ENCODE results near the gene TRAF3. TPM values are rescaled to one million over a fixed set of nuclear protein-coding genes. Genes with fewer than 3 reads are reported as not detected.

Gene TRAF3
- total and polyA plus RNA-seq, 4 donors, result 2.1 to 12.0 (median 5.2) TPM

DNA sequence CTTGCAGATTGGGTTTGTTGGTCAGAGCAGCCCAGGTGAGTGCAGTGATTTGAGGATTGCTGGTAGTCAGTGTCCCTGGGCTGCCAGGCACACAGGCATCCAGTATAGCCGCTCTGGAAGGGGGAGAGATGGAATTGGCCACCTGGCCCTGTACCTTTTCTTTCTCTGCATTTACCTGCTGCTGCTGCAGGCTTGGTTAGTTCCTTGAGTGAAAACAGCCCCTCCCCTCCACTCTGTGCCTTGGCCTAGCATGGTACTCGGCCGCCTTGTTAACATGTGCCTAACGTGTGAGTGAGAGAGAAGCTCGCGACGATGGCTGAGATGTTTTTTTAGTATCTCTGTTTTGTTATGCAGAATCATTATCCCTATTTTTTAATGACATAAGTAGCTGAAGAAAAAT lies 95.9 kb downstream of the TRAF3 start:
- Histone ChIP-seq H3K4me1 (ENCODE audit: control insufficient read depth in 4 of 4, insufficient read depth in 4 of 4, low read length in 3 of 4) (peaks cover 15 to 47% (median 44%) of the 10 kb centered on the region in 4 donors), H3K27ac (ENCODE audit: low read depth in 1 of 2, low read length in 2 of 2) (peak overlapping the region in 1 of 2 donors; percentile 34), H3K27me3 (ENCODE audit: control insufficient read depth in 4 of 4, insufficient read depth in 4 of 4, low read length in 3 of 4) (no peaks in the 10 kb centered on the region), H3K9ac (ENCODE audit: low read depth in 1 of 2, low read length in 2 of 2) (no peak overlapping the region), H3K9me3 (ENCODE audit: control insufficient read depth in 4 of 4, low read length in 3 of 4) (no peaks in the 10 kb centered on the region), H3K4me3 (ENCODE audit: low read depth in 1 of 3, low read length in 3 of 3) (no peak overlapping the region), H3K36me3 (ENCODE audit: control insufficient read depth in 4 of 4, insufficient read depth in 3 of 4, low read depth in 1 of 4, low read length in 3 of 4) (peaks cover 2 to 10% (median 5%) of the 10 kb centered on the region in 4 donors)
- WGBS, result 59% methylated on average over 7 of the region's 7 CpGs
- TF ChIP-seq, protein P1, sequence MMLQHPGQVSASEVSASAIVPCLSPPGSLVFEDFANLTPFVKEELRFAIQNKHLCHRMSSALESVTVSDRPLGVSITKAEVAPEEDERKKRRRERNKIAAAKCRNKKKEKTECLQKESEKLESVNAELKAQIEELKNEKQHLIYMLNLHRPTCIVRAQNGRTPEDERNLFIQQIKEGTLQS (IDR thresholded peaks at IDR 0.05), result no peak
- TF ChIP-seq EGR1 (IDR thresholded peaks at IDR 0.05; ENCODE audit: low read depth in 2 of 2) (no peak), HNF4A (conservative IDR thresholded peaks at IDR 0.05) (no peak), RAD21 (IDR thresholded peaks at IDR 0.05) (no peak), FOXA2 (IDR thresholded peaks at IDR 0.05) (no peak), JUND (IDR thresholded peaks at IDR 0.05) (no peak), GABPA (IDR thresholded peaks at IDR 0.05 in 1 of 2, conservative IDR thresholded peaks at IDR 0.05 in 1 of 2) (no peak), TAF1 (conservative IDR thresholded peaks at IDR 0.05) (no peak), HNF4G (IDR thresholded peaks at IDR 0.05) (no peak), NR2F2 (IDR thresholded peaks at IDR 0.05) (no peak), SP1 (IDR thresholded peaks at IDR 0.05) (no peak), YY1 (IDR thresholded peaks at IDR 0.05) (no peak)
- TF ChIP-seq, protein P2, sequence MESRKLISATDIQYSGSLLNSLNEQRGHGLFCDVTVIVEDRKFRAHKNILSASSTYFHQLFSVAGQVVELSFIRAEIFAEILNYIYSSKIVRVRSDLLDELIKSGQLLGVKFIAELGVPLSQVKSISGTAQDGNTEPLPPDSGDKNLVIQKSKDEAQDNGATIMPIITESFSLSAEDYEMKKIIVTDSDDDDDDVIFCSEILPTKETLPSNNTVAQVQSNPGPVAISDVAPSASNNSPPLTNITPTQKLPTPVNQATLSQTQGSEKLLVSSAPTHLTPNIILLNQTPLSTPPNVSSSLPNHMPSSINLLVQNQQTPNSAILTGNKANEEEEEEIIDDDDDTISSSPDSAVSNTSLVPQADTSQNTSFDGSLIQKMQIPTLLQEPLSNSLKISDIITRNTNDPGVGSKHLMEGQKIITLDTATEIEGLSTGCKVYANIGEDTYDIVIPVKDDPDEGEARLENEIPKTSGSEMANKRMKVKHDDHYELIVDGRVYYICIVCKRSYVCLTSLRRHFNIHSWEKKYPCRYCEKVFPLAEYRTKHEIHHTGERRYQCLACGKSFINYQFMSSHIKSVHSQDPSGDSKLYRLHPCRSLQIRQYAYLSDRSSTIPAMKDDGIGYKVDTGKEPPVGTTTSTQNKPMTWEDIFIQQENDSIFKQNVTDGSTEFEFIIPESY (IDR thresholded peaks at IDR 0.05), result no peak
- TF ChIP-seq, protein P3, sequence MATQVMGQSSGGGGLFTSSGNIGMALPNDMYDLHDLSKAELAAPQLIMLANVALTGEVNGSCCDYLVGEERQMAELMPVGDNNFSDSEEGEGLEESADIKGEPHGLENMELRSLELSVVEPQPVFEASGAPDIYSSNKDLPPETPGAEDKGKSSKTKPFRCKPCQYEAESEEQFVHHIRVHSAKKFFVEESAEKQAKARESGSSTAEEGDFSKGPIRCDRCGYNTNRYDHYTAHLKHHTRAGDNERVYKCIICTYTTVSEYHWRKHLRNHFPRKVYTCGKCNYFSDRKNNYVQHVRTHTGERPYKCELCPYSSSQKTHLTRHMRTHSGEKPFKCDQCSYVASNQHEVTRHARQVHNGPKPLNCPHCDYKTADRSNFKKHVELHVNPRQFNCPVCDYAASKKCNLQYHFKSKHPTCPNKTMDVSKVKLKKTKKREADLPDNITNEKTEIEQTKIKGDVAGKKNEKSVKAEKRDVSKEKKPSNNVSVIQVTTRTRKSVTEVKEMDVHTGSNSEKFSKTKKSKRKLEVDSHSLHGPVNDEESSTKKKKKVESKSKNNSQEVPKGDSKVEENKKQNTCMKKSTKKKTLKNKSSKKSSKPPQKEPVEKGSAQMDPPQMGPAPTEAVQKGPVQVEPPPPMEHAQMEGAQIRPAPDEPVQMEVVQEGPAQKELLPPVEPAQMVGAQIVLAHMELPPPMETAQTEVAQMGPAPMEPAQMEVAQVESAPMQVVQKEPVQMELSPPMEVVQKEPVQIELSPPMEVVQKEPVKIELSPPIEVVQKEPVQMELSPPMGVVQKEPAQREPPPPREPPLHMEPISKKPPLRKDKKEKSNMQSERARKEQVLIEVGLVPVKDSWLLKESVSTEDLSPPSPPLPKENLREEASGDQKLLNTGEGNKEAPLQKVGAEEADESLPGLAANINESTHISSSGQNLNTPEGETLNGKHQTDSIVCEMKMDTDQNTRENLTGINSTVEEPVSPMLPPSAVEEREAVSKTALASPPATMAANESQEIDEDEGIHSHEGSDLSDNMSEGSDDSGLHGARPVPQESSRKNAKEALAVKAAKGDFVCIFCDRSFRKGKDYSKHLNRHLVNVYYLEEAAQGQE (IDR thresholded peaks at IDR 0.05), result no peak
- TF ChIP-seq, protein P4, sequence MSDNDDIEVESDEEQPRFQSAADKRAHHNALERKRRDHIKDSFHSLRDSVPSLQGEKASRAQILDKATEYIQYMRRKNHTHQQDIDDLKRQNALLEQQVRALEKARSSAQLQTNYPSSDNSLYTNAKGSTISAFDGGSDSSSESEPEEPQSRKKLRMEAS (IDR thresholded peaks at IDR 0.05), result no peak
- TF ChIP-seq, protein P5, sequence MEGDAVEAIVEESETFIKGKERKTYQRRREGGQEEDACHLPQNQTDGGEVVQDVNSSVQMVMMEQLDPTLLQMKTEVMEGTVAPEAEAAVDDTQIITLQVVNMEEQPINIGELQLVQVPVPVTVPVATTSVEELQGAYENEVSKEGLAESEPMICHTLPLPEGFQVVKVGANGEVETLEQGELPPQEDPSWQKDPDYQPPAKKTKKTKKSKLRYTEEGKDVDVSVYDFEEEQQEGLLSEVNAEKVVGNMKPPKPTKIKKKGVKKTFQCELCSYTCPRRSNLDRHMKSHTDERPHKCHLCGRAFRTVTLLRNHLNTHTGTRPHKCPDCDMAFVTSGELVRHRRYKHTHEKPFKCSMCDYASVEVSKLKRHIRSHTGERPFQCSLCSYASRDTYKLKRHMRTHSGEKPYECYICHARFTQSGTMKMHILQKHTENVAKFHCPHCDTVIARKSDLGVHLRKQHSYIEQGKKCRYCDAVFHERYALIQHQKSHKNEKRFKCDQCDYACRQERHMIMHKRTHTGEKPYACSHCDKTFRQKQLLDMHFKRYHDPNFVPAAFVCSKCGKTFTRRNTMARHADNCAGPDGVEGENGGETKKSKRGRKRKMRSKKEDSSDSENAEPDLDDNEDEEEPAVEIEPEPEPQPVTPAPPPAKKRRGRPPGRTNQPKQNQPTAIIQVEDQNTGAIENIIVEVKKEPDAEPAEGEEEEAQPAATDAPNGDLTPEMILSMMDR (IDR thresholded peaks at IDR 0.05; ENCODE audit: low read depth, low read length, missing input control), result no peak
- no peak for DNase-seq (ENCODE audit: low spot score)

All from liver (tissue), 9 donors.